IMR-90 (cell line): ENCODE data around the gene CCDC185.
"Not testable (repeated sequence)": the region's sequence is repeated elsewhere in the genome, so short reads cannot be mapped to it uniquely, and the experiment has no call there.

Experiments
- CTCF ChIP-seq: conservative IDR thresholded peaks from 2 replicates; pipeline ENCODE4 v1.5.1; 2012; ENCODE audit warnings: mild to moderate bottlenecking, low read depth, low read length, improper control_type of control experiment
- MAFK ChIP-seq: IDR thresholded peaks from 2 replicates; pipeline ENCODE4 v1.6.1; 2012; ENCODE audit warnings: low read depth, low read length, improper control_type of control experiment
- NFE2L2 ChIP-seq: fragments of 150-350 bp; IDR thresholded peaks from 2 replicates; pipeline ENCODE4 v1.6.1; 2016; ENCODE audit warnings: low read depth, mild to moderate bottlenecking, low read length
- POLR2A ChIP-seq: IDR thresholded peaks from 2 replicates; pipeline ENCODE4 v1.6.1; 2012; ENCODE audit warnings: mild to moderate bottlenecking, low read depth, low read length
- RAD21 ChIP-seq: IDR thresholded peaks from 2 replicates; pipeline ENCODE4 v1.6.1; 2012; ENCODE audit warnings: low read length, improper control_type of control experiment
- SMC3 ChIP-seq: fragments of 150-350 bp; IDR thresholded peaks from 2 replicates; pipeline ENCODE4 v1.6.1; 2016; ENCODE audit warnings: low read depth, mild to moderate bottlenecking, antibody characterized with exemption, low read length, moderate library complexity
- USF2 ChIP-seq: fragments of 150-350 bp; IDR thresholded peaks from 2 replicates; pipeline ENCODE4 v1.6.1; 2017; ENCODE audit warnings: mild to moderate bottlenecking, antibody characterized with exemption, low read length, low read depth

- not testable (repeated sequence) for TF ChIP-seq CTCF, USF2, POLR2A, RAD21, NFE2L2, SMC3, MAFK
These were observed 6.2 kb downstream of the CCDC185 start for GRCh38 chr1:223399393-223399792.
